Measurements from ENCODE around the gene PARD3B. TPM values are rescaled to one million over a fixed set of nuclear protein-coding genes. Genes with fewer than 3 reads are reported as not detected.

PARD3B gene
- total RNA-seq, 1 donor from 2014 or later = not detected

DNA sequence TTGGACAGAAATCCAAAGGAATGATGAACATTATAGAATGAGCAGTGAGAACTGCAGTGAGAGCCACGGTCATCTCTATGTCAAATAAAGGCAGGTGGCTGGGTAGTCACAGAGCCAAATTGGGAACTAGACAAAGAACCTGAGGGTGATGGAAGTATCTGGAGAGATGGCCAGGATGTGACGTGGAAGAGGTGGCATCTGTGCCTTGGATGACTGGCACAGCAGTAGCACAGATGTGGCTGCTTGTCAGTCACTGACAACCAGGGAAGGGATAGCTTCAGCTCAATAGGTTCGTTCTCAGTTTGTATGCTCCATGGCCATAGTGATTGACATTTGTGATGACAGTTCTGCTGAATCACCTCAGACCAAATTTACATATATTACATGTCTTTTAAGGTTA, 172.3 kb downstream of the PARD3B start:
- TF ChIP-seq, protein P1, sequence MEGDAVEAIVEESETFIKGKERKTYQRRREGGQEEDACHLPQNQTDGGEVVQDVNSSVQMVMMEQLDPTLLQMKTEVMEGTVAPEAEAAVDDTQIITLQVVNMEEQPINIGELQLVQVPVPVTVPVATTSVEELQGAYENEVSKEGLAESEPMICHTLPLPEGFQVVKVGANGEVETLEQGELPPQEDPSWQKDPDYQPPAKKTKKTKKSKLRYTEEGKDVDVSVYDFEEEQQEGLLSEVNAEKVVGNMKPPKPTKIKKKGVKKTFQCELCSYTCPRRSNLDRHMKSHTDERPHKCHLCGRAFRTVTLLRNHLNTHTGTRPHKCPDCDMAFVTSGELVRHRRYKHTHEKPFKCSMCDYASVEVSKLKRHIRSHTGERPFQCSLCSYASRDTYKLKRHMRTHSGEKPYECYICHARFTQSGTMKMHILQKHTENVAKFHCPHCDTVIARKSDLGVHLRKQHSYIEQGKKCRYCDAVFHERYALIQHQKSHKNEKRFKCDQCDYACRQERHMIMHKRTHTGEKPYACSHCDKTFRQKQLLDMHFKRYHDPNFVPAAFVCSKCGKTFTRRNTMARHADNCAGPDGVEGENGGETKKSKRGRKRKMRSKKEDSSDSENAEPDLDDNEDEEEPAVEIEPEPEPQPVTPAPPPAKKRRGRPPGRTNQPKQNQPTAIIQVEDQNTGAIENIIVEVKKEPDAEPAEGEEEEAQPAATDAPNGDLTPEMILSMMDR (IDR thresholded peaks at IDR 0.05) = no peak
- POLR2A ChIA-PET = no interaction called here
- Mint-ChIP-seq H3K4me3 (no peak overlapping the region), H3K27ac (no peak overlapping the region), H3K9me3 (peaks cover 2% of the 10 kb centered on the region), H3K4me1 (no peaks in the 10 kb centered on the region), H3K36me3 (ENCODE audit: low read depth) (no peaks in the 10 kb centered on the region), H3K27me3 (no peaks in the 10 kb centered on the region)
- intact Hi-C loops (cut with micrococcal nuclease) = no loop called here
- ATAC-seq (ENCODE audit: low read depth) = no peak
- DNase-seq = no peak
- CTCF ChIA-PET = no interaction called here

DNA sequence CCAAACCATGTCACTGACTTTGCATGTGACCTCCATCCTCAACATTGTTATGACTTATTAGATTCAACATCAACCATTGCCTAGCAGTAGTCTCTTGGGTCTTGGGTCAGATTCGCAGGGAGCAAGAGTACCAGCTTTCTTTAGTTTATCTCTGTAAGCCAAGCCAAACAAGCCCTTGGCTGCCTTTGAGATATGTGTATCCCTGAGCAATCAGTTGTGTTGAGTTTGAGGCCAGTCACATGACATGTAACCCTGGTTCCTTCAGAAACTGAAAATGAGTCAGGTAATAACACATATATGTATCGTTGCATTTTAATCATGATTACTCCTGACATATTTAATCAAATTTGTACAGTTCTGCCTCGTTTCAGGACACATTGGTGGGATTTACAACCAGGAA, 173.3 kb downstream of the PARD3B start:
- H3K27ac Mint-ChIP-seq = no peak overlapping the region
- ATAC-seq (ENCODE audit: low read depth) = no peak
- ChIA-PET POLR2A (no interaction called here), CTCF (no interaction called here)
- no peak overlapping the region for H3K4me3 Mint-ChIP-seq
- no peaks in the 10 kb centered on the region for H3K27me3 Mint-ChIP-seq
- peaks cover 2% of the 10 kb centered on the region for H3K9me3 Mint-ChIP-seq
- intact Hi-C loops (cut with micrococcal nuclease) = no loop called here
- no peak for DNase-seq
- no peaks in the 10 kb centered on the region for H3K36me3 Mint-ChIP-seq (ENCODE audit: low read depth)
- TF ChIP-seq, protein P1 (IDR thresholded peaks at IDR 0.05) = no peak
- no peaks in the 10 kb centered on the region for H3K4me1 Mint-ChIP-seq

DNA sequence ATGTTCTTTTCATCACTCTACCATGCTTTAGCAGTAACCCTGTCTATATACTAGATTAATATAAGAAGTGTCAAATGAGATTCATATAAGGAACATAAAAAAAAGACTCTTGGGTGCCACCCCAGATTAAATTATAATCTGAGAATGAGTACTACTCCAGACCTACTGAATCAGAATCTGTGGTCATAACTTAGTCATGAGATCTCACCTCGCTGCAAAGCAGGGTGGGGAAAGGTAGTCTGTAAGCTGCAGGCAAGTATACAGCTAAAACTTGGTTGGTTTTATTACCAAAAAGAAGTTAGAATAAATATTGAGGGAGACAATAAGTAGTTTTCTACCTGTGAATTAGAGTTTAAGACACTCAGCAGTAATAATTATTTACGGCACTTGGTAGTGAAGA, 175.6 kb downstream of the PARD3B start:
- Mint-ChIP-seq H3K4me3 (no peak overlapping the region), H3K27ac (no peak overlapping the region), H3K36me3 (ENCODE audit: low read depth) (no peaks in the 10 kb centered on the region), H3K27me3 (no peaks in the 10 kb centered on the region), H3K4me1 (no peaks in the 10 kb centered on the region), H3K9me3 (peaks cover 5% of the 10 kb centered on the region)
- DNase-seq (no peak), ATAC-seq (ENCODE audit: low read depth) (no peak)
- ChIA-PET POLR2A (no interaction called here), CTCF (no interaction called here)
- TF ChIP-seq, protein P1 (IDR thresholded peaks at IDR 0.05) = no peak
- intact Hi-C loops (cut with micrococcal nuclease) = no loop called here

DNA sequence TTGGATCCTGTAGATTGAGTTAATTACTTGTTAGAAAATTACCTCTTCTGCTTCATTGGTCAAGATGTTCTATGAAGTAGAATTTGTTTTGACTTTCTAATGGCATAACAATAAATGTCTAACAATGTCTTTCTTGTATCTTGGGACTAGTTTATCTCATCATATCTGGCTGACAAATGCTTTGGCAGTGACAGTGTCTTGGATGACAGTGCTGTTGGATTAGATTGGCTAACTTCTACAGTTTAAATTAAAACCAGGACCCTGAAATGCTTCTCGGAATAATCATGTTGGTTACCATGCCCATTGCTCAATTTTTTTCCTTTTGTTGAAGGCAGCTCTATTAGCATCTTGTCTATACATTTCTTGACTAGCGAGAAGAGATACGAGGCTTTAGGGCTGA, 176.9 kb downstream of the PARD3B start:
- intact Hi-C loops (cut with micrococcal nuclease) = no loop called here
- H3K4me1 Mint-ChIP-seq = no peaks in the 10 kb centered on the region
- no peaks in the 10 kb centered on the region for H3K36me3 Mint-ChIP-seq (ENCODE audit: low read depth)
- CTCF ChIA-PET = no interaction called here
- no peaks in the 10 kb centered on the region for H3K27me3 Mint-ChIP-seq
- peaks cover 3% of the 10 kb centered on the region for H3K9me3 Mint-ChIP-seq
- no peak for DNase-seq
- POLR2A ChIA-PET = no interaction called here
- H3K4me3 Mint-ChIP-seq = no peak overlapping the region
- H3K27ac Mint-ChIP-seq = no peak overlapping the region
- TF ChIP-seq, protein P1 (IDR thresholded peaks at IDR 0.05) = no peak
- ATAC-seq (ENCODE audit: low read depth) = no peak

DNA sequence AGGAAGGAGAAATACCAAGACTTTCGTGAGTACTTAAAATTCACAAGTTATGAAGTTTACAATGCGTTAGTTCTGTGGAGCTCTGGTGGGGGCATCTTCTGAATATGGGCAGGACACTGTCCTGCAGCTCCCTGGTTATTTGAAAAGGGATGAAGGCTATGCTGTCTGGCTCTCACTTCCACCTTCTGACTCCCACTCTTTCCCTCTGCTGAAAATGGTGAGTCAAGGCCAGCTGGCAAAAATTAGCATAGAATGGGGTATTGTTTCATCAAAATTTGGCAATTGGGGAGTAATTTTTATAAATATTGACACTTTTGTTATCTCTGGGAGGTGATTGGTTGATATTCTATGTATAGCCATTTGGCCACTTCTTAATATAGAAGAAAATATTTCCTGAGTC, 177.4 kb downstream of the PARD3B start:
- ChIA-PET CTCF (no interaction called here), POLR2A (no interaction called here)
- Mint-ChIP-seq H3K4me3 (no peak overlapping the region), H3K4me1 (no peaks in the 10 kb centered on the region), H3K36me3 (ENCODE audit: low read depth) (no peaks in the 10 kb centered on the region), H3K9me3 (peaks cover 3% of the 10 kb centered on the region), H3K27ac (no peak overlapping the region), H3K27me3 (no peaks in the 10 kb centered on the region)
- intact Hi-C loops (cut with micrococcal nuclease) = no loop called here
- DNase-seq (no peak), ATAC-seq (ENCODE audit: low read depth) (no peak)
- TF ChIP-seq, protein P1 (IDR thresholded peaks at IDR 0.05) = no peak

Data from activated B cell treated with CpG ODN at 0.5 μM for 24 hours (primary cell).